HG03354 (cell line): ENCODE results near the gene NSUN3.
A peak's percentile ranks its signal among the peaks of the same experiment; 100 is the strongest.
"Not testable (repeated sequence)": the region's sequence is repeated elsewhere in the genome, so short reads cannot be mapped to it uniquely, and the experiment has no call there.

ENCODE experiments used
- ATAC-seq: cut with Tn5 transposase; IDR thresholded peaks from one replicate; pipeline ENCODE4 v1.9.1; 2021; ENCODE audit warnings: mild to moderate bottlenecking; ENCODE audit not compliant: unreplicated experiment, poor library complexity, severe bottlenecking

NSUN3 gene

GRCh38 chr3:94066506-94067500 lies 3.9 kb downstream of the NSUN3 start:
- ATAC-seq = no peak

DNA sequence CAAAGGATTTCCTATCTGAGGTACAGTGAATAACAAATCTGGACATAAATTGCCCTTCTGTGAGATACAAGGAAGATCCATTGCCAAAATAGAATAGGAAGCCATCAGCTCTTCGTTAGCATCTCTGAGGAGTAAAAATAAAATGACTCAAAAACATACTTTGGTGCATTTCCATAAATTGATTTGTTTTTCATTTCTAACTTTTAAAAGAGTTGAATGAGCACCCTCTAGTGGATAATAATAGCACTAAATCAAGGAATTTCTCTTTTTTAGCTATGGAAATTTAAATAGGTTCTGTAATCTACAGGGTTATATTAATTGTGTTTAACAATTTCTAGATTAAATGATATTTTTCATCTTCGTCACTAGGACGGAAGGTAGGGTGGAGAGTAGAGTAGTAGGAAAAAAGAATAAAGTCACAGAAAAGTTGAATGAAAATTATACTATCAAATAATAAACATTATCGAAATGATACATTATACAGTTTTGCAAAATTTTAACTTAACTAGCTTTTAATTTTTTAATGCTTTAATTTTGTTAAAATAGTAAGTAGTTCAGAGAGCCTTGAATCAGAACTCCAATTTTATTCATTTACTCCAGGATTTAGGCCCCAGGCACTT lies 6.4 kb downstream of the NSUN3 start:
- ATAC-seq = no peak

- ATAC-seq = peak; percentile 53
These were observed 7.6 kb downstream of the NSUN3 start for GRCh38 chr3:94070341-94070911.

GRCh38 chr3:94071713-94072284 lies 8.9 kb downstream of the NSUN3 start:
- ATAC-seq = peak; percentile 79

DNA sequence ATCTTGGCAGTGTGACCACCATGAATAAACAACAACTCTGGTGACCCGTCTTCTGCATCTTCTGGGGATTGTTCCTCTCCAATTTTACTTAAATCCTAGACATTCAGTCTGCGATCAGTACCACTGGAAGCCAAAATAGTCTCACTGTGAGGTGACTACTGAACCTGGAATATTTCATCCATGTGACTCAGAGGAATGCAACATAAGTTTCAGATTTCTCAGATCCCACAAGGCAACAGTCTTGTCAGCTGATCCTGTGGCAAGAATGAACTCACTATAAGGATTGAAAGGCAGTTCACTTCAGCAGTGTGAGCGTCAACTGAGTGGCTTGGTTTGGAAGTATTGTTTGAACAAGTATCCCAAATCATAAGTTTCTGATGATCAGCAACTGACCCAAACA lies 13.2 kb downstream of the NSUN3 start:
- no peak for ATAC-seq

GRCh38 chr3:94080552-94080951 lies 17.7 kb downstream of the NSUN3 start:
- not testable (repeated sequence) for ATAC-seq

- no peak for ATAC-seq
These were observed 19.0 kb downstream of the NSUN3 start for GRCh38 chr3:94081884-94082283.

- no peak for ATAC-seq
These were observed 19.6 kb downstream of the NSUN3 start for GRCh38 chr3:94082391-94082937.

DNA sequence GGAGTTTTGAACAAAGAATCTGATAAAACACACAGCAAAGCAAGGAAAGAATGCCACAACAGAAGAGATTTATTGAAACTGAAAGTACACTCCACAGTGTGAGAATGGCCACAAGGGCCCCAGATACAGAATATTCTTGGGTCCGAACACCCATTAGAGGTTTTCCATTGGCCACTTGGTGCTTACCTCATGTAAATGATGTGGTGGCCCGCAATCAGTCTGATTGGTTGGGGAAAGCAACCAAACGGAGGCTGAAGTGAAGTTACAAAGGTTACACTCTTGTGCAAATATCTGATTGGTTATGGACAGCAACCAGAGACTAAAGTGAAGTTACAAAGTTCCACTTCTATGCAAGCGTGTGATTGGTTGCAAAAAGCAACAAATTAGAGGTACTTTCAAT lies 20.4 kb downstream of the NSUN3 start:
- ATAC-seq = peak; percentile 70

DNA sequence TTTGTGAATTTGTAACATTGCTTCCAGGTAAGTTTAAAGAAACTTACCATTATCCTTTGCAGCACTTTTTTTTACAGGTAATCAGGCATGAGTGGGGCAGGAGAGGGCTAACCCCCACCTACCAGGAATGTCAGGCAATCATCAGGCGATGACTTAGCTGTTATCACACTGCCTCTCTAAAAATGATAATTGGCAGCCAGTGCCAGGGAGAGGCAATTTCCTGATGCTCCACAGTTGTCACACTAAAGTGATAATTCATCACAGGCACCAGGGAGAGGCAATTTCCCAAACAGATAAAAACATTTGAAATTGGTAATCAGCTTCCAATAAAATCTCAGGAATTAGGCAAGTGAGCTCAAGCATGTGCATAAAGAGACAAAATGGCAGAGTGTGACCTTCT lies 26.3 kb downstream of the NSUN3 start:
- ATAC-seq = no peak

DNA sequence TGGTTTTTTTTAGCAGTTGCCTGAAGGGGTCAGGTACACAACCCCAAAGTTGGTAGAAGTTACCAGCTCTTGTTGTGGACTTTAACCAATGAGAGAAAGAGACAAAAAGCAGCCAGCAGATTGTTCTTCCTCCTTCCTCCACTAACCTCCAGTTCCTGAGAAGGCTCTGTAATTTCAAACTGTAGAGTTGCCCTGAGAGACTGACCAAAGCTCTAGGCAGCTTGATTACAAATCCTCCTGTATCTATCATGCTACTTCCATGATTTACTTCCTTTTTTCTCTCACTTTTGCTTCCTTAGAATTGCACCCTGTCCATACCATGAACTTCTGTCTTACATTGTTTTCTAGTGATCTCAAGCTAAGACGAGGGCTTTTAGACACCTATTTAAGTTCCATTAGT lies 29.2 kb downstream of the NSUN3 start:
- ATAC-seq = no peak

DNA sequence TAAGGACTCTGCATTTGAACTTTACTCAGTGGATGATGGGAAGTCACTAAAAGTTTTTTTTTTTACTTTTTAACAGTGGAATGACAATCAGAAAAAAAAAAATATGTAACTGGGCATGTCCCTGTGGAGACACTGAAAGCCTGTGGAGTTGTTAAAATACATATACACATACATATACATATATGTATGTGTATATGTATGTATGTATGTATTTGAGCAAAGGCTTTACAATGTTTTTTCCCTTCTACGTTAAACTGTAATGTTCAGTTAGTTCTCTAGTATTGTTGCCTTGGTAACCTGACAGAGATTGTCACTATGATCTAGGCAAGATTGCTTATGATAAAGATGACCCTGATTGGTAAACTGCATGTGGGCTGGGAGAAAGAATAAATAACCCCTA lies 30.3 kb downstream of the NSUN3 start:
- no peak for ATAC-seq

DNA sequence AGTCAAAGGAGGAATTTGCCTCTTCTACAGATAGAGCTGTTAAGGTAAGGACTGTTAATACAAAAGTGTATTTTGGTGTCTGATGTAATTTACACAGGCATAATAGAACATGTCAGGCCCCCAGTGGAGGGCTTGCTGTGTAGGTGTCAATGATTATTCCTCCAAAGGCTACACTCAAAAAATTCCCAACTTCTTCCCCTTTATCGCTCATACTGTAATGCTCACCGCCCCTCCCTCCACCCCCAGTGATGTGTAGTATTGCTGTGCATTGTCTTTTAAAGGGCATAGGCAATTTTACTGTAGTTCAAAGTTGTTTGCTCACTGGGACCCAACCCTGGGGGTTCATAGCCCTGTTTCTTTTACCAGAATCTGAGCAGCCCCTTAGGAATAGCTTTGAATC lies 32.2 kb downstream of the NSUN3 start:
- no peak for ATAC-seq

GRCh38 chr3:94098452-94098851 lies 35.6 kb downstream of the NSUN3 start:
- no peak for ATAC-seq

DNA sequence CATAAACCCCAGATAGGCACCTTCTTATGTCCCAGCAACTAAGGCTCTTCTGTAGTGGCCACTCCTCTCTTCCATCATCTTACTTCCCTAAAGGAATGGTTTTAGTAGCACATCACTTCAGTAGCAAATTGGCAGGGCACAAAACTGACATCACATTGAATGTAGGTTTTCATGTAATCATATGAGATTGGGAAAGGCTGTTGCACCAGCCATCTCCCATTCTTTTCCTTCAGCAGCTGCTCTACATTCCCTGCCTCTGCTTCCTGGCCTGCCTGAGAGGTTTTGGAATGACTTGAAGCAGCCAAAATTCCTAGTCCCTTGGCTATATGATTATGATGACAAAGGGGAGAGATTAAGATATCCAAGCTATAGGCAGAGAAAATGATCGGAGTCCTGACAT lies 36.5 kb downstream of the NSUN3 start:
- ATAC-seq = no peak

GRCh38 chr3:94101860-94102259 lies 39.0 kb downstream of the NSUN3 start:
- no peak for ATAC-seq

DNA sequence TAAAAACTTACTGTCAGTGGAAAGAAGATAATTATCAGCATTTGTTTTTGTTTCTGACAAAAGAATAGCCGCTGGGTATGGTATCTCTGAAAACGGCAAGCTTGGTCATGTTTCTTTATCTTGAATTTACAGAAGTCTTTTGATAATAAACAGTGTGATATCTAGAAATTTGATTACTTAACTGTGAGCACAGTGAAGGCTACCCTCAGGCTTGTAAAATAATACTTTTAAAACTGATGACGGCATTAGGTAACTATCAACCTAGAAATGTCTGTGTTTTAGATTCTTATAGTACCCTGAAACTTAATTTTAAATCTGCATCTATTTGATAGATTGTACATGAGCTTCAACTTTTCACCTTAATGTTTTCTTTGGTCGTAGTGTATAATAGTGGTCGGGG lies 43.4 kb downstream of the NSUN3 start:
- no peak for ATAC-seq

DNA sequence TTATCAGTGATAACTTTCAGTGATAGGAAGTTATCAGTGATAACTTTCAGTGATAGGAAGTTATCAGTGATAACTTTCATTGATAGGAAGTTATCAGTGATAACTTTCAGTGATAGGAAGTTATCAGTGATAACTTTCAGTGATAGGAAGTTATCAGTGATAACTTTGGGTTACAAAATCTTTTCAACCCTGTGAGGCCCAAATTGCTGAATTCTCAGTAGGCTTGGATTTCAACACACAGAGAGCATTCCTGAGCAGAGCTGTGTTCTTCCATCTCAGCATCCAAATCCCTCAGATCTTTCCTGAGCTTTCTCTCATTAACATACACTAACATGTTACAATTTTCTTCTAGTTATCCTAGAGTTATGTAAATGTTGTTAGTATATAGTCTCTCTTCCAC lies 47.4 kb downstream of the NSUN3 start:
- ATAC-seq = not testable (repeated sequence)

- no peak for ATAC-seq
These were observed 48.0 kb downstream of the NSUN3 start for GRCh38 chr3:94110854-94111253.

GRCh38 chr3:94114666-94115065 lies 51.8 kb downstream of the NSUN3 start:
- ATAC-seq = no peak
